Measurements from ENCODE around the gene RBM28. TPM values are rescaled to one million over a fixed set of nuclear protein-coding genes. Genes with fewer than 3 reads are reported as not detected.

RBM28 gene
- total RNA-seq, 1 experiment from 2014 or later, result 54.1 TPM

DNA sequence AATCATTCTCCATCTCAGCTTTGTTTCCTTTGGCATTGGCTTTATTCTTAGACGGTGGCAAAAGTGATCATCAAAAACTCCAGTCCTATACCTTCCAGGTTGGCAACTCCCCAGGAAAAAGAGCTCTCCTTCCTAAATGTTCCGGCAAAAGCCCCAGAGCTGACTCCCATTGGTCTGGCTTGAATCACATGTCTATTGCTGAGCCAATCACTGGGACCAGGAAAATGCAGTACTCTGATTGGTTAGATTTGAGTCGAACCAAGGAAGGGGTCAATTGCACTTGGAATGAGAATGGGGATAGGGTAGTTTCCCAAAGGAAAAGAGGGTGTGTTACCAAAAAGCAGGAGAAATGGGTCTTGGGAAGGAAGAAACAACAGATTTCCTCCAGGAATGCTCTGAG is 80.3 kb downstream of the RBM28 start:
- CTCF ChIA-PET, result interaction anchor here (0.7 kb wide), 1 partner anchor 11 kb away, joined by 3 read pairs; no protein-coding TSS in a partner anchor
- intact Hi-C loops (cut with micrococcal nuclease; ENCODE audit: unreplicated experiment) (no loop called here), in situ Hi-C loops (cut with HindIII; ENCODE audit: low pct_unique_long_range_greater_than_20kb, low sequenced_read_pairs) (no loop called here)
- DNase-seq (ENCODE audit: low read depth, low spot score) (no peak), ATAC-seq (no peak)
- POLR2A ChIA-PET, result no interaction called here
- 0 out of 2 replicates have a peak, but pooled peaks cover 3% of the 10 kb centered on the region for H3K27me3 ChIP-seq (ENCODE audit: control insufficient read depth, insufficient read depth, low read length)
- H3K4me1 ChIP-seq (ENCODE audit: control insufficient read depth, insufficient read depth, low read length), result no peaks in the 10 kb centered on the region
- H3K27ac ChIP-seq (ENCODE audit: low read length), result no peak overlapping the region
- no peaks in the 10 kb centered on the region for H3K36me3 ChIP-seq (ENCODE audit: control insufficient read depth, insufficient read depth, low read length)
- no peak overlapping the region for H3K4me3 ChIP-seq (ENCODE audit: low read depth in 2 of 2, low read length in 2 of 2)
- no TSS peak for BruUV-seq (replicated peaks)
- no peak for TF ChIP-seq SIN3A (IDR thresholded peaks at IDR 0.05; ENCODE audit: borderline replicate concordance, insufficient read depth, low read depth, low read length)
- TF ChIP-seq, protein P1, sequence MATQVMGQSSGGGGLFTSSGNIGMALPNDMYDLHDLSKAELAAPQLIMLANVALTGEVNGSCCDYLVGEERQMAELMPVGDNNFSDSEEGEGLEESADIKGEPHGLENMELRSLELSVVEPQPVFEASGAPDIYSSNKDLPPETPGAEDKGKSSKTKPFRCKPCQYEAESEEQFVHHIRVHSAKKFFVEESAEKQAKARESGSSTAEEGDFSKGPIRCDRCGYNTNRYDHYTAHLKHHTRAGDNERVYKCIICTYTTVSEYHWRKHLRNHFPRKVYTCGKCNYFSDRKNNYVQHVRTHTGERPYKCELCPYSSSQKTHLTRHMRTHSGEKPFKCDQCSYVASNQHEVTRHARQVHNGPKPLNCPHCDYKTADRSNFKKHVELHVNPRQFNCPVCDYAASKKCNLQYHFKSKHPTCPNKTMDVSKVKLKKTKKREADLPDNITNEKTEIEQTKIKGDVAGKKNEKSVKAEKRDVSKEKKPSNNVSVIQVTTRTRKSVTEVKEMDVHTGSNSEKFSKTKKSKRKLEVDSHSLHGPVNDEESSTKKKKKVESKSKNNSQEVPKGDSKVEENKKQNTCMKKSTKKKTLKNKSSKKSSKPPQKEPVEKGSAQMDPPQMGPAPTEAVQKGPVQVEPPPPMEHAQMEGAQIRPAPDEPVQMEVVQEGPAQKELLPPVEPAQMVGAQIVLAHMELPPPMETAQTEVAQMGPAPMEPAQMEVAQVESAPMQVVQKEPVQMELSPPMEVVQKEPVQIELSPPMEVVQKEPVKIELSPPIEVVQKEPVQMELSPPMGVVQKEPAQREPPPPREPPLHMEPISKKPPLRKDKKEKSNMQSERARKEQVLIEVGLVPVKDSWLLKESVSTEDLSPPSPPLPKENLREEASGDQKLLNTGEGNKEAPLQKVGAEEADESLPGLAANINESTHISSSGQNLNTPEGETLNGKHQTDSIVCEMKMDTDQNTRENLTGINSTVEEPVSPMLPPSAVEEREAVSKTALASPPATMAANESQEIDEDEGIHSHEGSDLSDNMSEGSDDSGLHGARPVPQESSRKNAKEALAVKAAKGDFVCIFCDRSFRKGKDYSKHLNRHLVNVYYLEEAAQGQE (IDR thresholded peaks at IDR 0.05; ENCODE audit: insufficient read depth in 1 of 2, low read depth in 2 of 2, low read length in 1 of 2), result no peak
- TF ChIP-seq POLR2AphosphoS5 (IDR thresholded peaks at IDR 0.05; ENCODE audit: low read depth, low read length), result no peak
- TF ChIP-seq, protein P2, sequence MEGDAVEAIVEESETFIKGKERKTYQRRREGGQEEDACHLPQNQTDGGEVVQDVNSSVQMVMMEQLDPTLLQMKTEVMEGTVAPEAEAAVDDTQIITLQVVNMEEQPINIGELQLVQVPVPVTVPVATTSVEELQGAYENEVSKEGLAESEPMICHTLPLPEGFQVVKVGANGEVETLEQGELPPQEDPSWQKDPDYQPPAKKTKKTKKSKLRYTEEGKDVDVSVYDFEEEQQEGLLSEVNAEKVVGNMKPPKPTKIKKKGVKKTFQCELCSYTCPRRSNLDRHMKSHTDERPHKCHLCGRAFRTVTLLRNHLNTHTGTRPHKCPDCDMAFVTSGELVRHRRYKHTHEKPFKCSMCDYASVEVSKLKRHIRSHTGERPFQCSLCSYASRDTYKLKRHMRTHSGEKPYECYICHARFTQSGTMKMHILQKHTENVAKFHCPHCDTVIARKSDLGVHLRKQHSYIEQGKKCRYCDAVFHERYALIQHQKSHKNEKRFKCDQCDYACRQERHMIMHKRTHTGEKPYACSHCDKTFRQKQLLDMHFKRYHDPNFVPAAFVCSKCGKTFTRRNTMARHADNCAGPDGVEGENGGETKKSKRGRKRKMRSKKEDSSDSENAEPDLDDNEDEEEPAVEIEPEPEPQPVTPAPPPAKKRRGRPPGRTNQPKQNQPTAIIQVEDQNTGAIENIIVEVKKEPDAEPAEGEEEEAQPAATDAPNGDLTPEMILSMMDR (IDR thresholded peaks at IDR 0.05), result no peak
- no peak for TF ChIP-seq TCF7L2 (IDR thresholded peaks at IDR 0.05; ENCODE audit: low read depth, low read length)
- H3K9me3 ChIP-seq (ENCODE audit: control insufficient read depth, insufficient read depth, low read depth, low read length), result no peaks in the 10 kb centered on the region

DNA sequence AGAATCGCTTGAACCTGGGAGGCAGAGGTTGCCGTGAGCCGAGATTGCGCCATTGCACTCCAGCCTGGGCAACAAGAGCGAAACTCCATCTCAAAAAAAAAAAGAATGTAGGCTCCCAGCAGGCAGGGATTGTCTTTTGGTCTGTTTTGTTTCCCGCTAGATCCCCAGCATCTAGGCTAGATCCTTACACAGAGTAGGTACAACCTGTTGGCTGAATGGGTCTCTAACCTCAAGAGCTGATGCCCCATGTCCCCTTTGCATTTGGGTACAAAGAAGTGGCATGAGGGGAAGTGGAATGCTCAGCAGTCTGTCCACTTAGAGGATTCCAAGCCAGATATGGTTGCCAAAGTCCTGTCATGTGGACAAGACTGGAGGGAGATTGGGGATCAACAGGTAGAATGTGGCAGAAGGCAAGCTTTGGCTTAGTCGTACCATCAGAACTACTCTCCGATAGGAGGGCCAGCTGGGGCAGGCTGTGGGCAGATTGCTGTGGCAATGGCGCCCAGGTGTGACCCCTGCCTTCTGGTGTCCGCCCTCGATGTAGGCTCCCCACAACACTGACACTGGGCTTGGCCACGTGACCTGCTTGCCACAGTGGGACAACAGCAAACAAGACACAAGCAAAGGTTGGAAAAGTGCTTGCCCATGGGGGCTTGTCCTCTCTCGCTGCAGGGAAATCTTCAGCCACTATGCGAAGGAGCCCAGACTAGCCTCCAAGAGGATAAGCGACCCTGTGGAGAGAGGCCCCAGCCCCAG is 81.3 kb downstream of the RBM28 start:
- Histone ChIP-seq H3K4me1 (ENCODE audit: control insufficient read depth, insufficient read depth, low read length) (no peaks in the 10 kb centered on the region), H3K27ac (ENCODE audit: low read length) (no peak overlapping the region), H3K9me3 (ENCODE audit: control insufficient read depth, insufficient read depth, low read depth, low read length) (no peaks in the 10 kb centered on the region), H3K27me3 (ENCODE audit: control insufficient read depth, insufficient read depth, low read length) (0 out of 2 replicates have a peak, but pooled peaks cover 3% of the 10 kb centered on the region), H3K36me3 (ENCODE audit: control insufficient read depth, insufficient read depth, low read length) (no peaks in the 10 kb centered on the region), H3K4me3 (ENCODE audit: low read depth in 2 of 2, low read length in 2 of 2) (no peak overlapping the region)
- intact Hi-C loops (cut with micrococcal nuclease; ENCODE audit: unreplicated experiment), result no loop called here
- TF ChIP-seq, protein P1 (IDR thresholded peaks at IDR 0.05; ENCODE audit: insufficient read depth in 1 of 2, low read depth in 2 of 2, low read length in 1 of 2), result no peak
- TF ChIP-seq TCF7L2 (IDR thresholded peaks at IDR 0.05; ENCODE audit: low read depth, low read length), result no peak
- no peak for TF ChIP-seq POLR2AphosphoS5 (IDR thresholded peaks at IDR 0.05; ENCODE audit: low read depth, low read length)
- TF ChIP-seq, protein P2 (IDR thresholded peaks at IDR 0.05), result no peak
- TF ChIP-seq SIN3A (IDR thresholded peaks at IDR 0.05; ENCODE audit: borderline replicate concordance, insufficient read depth, low read depth, low read length), result no peak
- DNase-seq (ENCODE audit: low read depth, low spot score) (no peak), ATAC-seq (no peak)
- POLR2A ChIA-PET, result no interaction called here
- in situ Hi-C loops (cut with HindIII; ENCODE audit: low pct_unique_long_range_greater_than_20kb, low sequenced_read_pairs), result no loop called here
- no TSS peak for BruUV-seq (replicated peaks)
- CTCF ChIA-PET, result interaction anchor here (0.7 kb wide), 1 partner anchor 12 kb away, joined by 3 read pairs; no protein-coding TSS in a partner anchor

All from Panc1 (cell line).